GM19023 (cell line): ENCODE measurements around the gene RHOXF2.
"Not testable (repeated sequence)": the region's sequence is repeated elsewhere in the genome, so short reads cannot be mapped to it uniquely, and the experiment has no call there.

ENCODE experiments used
- ATAC-seq: cut with Tn5 transposase; IDR thresholded peaks from one replicate; pipeline ENCODE4 v1.9.1; 2021; ENCODE audit warnings: mild to moderate bottlenecking, moderate library complexity; ENCODE audit not compliant: unreplicated experiment

Gene RHOXF2, protein sequence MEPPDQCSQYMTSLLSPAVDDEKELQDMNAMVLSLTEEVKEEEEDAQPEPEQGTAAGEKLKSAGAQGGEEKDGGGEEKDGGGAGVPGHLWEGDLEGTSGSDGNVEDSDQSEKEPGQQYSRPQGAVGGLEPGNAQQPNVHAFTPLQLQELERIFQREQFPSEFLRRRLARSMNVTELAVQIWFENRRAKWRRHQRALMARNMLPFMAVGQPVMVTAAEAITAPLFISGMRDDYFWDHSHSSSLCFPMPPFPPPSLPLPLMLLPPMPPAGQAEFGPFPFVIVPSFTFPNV

DNA sequence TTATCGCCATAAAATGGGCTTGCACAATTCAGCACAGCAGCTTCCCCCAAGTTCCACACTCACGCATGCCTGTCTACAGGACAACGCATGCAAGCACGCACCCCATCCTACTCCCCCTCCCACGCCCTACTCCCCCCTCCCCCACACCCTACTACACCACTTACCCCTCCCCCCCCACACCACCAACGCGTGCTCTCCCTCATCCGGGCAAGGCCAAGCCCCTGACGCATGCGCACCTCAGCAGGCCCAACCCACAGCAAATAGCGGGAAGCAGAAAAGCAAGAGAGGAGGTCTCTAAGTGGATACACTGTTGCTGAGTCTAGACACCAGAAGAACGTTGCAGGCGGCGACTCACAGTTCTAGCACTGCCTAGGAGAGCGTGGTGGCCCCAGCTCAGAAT, at the start of gene RHOXF2:
Gene RHOXF2, plus strand, starts transcription at position 301 of the 400 bp plus-strand sequence. CDS start 138 bp downstream, outside the sequence.
- not testable (repeated sequence) for ATAC-seq

DNA sequence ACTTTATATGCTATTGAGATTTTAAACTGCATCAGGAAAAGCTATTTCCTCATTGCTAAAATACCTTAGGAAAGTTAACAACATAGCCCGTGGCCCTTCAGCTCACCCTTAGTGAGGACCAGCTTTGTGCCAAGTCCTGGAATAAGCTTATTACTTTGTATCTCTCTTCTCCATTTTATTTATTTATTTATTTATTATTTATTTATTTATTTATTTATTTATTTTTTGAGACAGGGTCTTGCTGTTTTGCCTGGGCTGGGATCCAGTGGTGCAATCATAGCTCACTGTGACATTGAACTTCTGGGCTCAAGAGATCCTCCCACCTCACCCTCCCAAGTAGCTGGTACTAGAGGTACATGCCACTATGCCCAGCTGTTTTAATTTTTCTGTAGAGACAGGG, 49.0 kb upstream of the RHOXF2 start:
- ATAC-seq: no peak

DNA sequence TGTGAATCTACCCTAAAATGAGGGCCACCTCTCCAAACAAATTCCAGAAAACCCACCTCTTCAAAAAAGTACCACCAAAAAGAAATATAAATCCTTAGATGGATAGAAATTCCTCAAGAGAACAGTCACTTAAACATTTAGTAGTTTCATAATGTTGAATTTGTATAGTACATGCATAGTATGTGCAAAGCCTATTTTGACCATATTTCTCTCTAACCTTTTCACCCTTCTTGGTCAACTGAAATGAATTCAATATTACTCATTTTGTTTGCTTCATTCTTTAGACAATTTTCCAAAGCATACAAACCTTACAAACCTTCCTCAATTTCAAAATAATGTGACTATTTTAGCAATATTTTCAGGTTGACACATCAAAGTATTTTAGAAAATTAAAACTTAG, 46.8 kb upstream of the RHOXF2 start:
- no peak for ATAC-seq

DNA sequence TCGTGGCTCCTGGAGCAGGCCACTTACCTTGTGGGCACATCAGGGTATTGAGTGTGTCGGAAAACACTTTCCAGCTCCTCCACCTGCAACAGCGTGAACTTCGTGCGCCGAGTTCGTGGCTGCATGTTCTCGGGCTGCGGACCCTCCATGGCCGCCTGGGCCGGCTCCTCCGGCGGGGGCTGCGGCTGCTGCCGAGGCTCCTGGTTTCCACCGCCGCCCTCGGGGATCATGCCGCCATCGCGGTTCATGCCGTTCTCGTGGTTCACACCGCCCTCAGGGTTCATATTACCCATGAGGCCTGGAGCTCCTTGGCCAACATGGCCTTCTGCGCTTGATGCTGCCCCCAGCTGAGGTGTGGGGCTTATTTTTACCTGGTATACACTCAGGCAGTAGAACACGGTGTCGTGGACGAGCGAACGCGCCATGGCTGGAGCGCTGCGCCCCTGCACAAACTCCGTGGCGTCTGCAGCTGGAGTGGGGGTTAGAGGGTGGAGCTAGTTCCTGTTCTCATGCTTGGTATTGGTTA, 42.9 kb upstream of the RHOXF2 start, which contains the start of gene RHOXF1:
Gene RHOXF1, minus strand, starts transcription at position 476 of the 526 bp plus-strand sequence. Its CDS starts 51 bp downstream, at position 425.
- no peak for ATAC-seq

DNA sequence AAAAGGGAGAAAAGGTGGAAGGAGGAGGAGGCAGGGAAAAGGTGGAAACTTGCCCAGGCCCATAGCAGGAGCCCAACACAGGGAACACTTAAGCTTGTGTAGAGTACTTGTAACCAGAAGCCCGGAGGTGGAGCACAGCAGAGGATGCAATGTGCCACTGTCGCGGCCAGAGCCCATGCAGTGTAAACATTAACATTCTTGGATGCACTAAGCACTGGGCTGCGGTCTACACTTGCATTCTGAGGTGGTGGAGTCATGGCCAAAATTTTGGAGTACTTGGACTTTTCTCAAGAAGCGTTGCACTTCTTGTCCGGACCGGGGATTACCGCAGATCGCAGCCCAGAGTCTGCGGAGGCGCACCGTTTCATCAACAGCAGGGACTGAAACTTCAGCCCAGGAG, 38.2 kb upstream of the RHOXF2 start:
- ATAC-seq: no peak

DNA sequence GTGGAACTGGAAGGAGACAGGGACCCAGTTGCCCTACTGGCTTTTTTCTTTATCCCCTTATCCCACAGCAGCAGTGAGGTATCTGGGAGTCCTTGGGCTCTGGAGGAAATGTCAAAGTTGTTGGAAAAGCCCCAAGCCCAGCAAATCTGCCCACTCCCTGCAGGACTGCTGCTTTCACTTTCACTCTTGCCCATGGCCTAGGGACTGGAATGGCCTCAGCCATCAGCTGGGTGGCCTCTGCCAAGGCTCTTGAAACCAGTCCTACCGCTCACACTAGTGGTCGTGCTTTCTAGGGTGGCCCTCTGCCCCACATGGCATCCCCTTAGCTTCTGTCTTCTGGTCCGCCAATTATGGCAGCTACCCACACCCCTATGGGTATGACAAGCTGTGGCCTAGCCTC, 33.0 kb upstream of the RHOXF2 start:
- ATAC-seq: no peak

DNA sequence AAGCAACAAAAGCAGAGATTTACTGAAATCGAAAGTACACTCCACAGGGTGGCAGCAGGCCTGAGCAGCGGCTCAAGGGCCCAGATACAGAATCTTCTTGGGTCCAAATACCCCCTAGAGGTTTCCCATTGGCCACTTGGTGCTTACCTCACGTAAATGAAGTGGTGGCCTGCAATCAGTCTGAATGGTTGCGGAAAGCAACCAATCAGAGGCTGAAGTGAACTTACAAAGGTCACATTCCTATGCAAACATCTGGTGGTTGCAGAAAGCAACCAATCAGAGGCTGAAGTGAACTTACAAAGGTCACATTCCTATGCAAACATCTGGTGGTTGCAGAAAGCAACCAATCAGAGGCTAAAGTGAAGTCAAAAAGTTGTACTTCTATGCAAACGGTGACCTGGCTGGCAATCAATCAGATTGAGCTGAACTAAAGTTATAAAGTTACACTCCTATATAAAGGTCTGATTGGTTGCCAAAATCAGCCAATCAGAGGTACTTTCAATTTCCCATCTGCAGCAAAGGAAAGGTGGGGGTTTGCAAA, 30.0 kb upstream of the RHOXF2 start:
- ATAC-seq: not testable (repeated sequence)

DNA sequence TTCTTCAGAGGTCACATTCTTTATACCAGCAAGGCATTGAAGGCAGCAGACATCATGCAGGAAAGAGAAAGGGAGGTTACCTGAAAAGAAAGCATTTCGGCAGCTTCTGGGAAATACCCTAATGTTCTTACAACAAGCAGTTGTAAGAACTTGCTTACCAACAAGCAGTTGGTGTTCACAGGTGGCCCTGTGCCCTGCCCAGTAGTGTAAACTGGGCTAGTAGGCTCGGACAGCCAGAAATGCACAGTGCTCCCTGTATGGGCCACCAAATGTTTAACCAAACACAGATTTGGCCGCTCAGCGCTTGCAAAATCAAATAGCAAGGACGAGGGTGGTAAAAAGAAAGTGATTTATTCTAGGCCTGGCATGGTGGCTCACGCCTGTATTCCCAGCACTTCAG, 22.3 kb upstream of the RHOXF2 start:
- no peak for ATAC-seq

DNA sequence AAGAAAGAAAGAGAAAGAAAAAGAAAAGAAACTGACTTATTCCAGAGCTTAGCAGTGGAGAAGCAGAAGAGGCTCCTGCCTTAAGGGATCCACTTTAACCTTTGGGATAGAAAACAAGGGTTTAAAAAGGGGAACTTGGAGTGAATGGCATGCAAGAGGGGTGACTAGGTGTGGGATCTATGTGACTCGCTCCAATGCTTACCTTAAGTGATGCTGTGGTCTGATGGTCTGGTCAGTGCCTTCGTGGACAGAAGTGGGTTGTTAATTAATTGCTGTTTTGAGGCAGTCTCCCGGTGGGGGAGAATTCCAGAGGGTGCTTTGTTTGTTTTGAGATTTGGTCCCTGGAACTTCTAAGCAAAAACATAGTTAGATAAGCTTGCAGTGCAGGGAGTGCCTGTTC, 21.6 kb upstream of the RHOXF2 start:
- no peak for ATAC-seq

DNA sequence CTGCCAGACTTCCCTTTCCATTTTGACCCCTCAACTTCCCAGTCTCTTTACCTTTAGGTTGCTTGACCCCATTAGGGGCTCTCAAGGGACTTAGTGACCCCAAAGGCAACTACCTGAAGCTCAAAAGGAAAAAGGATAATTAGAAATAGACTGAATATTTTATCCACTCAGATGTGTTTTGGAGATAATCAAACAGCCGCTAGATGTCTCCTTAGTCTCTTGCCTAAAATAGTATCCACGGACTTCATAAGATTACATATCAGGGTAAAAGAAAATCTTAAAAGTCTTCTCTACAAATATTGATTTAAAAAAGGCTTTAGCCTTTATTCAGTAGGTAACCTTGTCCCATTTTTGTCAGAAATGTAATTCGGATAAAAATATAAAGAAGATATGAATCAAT, 21.0 kb upstream of the RHOXF2 start:
- no peak for ATAC-seq

DNA sequence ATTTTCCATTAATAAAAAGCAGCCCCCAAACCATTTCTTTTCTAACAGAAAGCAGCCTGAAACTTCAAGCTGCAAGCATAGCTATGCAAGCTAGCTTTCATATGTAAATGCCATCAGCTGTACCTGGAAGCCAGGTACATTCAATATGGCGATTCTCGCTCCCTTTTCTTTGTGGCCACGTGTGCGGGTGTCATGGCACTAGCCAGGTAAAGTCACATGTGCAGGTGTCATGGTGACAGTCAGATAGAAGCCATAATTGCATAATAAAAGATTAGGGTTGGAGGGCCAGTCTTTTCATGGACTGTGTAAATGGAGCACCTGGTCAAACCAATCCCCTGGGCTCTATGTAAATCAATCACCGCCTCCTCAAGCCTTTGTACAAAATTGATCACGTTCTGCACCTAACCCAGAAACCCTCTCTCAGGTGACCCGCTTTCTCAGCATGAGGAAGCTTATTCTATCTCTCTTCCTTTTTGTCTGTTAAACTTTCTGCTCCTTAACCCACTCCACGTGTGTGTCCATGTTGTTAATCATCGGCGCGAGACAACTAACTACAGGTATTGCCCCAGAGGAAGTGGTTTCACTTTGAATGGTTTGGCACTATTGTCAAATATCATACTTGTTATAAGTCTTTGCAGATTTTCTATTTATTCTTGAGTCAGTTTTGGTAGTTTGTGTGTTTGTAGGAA, 18.0 kb upstream of the RHOXF2 start:
- no peak for ATAC-seq

DNA sequence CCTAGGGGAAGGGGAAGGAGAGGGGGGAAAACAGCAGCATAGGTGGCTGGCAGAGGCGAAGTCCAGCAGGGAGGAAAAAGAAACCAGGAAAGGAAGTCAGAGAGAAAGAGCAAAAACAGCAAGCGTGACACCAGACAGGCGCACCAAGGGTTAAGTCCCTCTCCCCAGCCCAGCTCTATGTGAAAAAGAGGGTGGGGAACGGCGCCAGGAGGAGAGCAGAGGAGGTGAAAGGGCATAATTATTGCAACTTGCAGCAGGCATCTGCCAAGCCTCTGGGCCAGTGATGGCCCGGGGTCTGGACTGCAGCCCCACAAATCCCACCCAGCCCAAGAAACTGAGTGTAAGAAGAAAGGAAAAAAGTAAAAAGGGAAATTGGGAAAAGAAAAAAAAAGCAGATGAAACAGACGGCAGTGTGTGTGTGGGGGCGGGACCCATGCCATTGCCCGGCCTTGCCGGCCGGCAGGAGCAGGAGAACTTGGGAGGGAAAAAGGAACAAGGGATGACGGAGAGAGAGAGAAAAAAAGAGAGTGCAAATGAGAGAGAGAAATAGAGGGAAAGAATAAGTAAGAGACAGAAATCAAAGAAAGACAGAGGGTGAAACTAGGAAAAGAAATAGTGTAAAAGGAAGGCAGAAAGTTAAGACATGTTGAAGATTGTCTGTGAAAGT, 14.1 kb upstream of the RHOXF2 start:
- ATAC-seq: no peak

DNA sequence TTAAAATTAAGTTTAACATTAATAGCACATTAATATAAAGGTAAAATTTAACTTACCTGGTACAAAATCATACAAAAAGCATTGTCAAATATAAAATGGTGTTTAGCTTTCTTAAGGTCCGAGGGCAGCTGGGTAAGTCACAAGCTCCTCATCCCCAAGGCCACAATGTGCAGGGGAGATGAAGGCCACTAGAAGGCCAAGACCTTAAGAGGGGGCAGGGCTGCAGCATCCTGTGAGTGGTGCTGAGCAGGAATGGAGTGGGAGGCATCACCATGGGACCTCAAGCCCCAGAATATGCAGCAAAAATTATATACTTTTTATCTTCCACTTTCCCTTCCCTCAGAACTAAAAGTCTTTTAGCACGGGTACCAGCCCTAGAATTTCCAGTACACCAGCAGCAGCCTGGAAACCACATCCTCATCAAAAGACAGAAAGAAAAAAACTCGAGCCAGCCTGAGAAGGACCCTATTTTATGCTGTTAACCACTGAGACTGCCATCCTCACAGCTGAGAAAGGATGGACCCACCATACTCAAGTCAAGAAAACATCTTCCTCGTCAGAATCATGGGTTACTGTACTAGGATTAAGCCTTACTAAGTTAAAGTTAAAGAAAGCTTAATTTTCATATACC, 13.0 kb upstream of the RHOXF2 start:
- ATAC-seq: no peak

DNA sequence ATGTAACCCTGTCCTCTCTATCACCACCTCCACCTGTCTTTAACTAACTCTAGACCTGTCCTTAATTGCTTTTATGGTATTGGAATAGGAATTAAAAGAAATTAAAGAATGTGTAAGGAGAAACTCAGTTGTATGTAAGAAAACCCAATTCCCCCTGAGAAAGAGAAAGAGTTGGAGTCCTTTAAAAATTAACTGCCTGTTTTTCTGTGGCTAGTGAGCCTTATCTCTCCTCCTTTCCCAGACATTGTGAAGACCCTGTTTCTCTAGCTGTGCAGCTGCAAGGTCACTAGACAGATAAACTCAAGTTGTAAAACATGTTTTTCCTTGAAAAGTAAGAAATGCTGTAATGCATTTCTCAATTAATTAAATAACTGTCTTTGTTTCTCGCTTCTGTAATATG, 12.1 kb upstream of the RHOXF2 start:
- ATAC-seq: not testable (repeated sequence)

DNA sequence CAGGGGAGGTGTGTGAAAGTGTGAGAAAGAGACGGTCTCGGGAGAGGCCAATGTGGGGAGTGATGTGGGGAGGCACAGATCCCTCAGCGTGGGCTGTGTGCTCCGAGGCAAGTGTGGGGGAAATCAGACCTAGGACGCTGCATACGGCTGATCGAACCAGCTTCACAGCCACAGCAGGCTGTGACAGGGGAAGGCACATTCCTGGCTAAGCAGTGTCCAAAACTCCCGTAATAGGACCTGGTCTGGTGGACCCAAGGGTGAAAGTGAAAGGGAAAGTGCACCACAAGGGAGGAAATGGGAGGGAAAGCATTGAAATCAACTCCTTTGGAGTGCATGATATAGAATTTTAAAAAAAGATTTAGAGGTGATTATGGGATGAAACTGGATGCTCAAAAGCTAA, 10.9 kb upstream of the RHOXF2 start:
- ATAC-seq: no peak

DNA sequence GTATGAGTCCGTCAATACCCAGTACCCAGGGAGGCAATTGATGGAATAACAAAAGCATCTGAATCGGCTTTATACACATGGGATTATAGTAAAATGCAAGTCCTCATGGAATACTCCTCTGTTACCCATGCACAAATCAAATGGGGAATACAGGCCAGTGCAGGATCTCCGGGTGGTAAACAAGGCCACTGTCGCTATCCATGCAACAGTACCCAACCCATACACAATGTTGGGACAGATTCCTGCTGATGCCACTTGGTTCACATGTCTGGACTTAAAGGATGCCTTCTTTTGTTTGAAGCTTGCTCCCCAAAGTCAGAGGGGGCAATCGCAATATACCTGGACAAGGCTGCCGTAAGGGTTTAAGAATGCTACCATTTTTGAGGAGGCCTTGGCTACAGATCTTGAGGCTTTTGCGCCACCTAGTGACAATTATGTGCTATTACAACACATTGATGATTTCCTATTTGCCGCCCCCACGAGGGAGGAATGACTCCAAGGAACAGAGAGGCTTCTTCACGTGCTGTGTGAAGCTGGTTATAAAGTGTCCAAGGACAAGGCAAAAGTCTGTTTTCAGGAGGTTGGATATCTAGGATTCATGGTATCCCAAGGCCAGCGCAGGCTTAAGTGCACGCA, 8.2 kb upstream of the RHOXF2 start:
- not testable (repeated sequence) for ATAC-seq

DNA sequence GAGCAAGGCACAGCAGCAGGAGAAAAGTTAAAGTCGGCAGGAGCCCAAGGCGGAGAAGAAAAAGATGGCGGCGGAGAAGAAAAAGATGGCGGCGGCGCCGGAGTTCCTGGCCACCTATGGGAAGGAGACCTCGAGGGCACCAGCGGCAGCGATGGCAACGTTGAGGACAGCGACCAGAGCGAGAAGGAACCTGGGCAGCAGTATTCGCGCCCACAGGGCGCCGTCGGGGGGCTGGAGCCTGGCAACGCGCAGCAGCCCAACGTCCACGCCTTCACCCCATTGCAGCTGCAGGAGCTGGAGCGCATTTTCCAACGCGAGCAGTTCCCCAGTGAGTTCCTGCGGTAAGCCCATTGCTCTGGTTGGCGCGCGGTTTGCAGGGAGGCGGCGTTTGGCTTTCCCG, 673 bp downstream of the RHOXF2 start:
- not testable (repeated sequence) for ATAC-seq

DNA sequence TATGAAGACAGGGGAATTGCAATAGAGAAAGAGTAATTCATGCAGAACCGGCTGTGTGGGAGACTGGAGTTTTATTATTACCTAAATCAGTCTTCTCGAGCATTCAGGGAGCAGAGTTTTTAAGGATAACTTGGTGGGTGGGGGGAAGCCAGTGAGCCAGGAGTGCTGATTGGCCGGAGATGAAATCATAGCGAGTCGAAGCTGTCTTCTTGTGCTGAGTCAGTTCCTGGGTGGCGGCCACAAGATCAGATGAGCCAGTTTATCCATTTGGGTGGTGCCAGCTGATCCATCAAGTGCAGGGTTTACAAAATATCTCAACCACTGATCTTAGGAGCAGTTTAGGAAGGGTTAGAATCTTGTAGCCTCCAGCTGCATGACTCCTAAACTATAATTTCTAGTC, 34.8 kb downstream of the RHOXF2 start:
- not testable (repeated sequence) for ATAC-seq

DNA sequence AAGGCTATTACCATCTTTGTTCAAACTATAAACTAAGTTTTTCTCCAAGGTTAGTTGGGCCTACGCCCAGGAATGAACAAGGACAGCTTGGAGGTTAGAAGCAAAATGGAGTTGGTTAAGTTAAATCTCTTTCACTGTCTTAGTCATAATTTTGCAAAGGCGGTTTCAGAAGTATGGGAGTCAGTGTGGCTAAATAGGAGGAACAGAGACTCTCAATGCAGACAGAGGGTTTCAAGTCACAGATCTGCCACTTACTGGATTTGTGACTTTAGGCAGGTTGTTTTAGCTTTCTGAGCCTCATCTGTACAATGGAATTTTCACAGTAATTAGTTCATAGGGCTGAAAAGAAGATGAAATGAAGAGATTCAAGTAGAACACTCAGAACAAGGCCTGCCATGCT, 35.3 kb downstream of the RHOXF2 start:
- ATAC-seq: peak; percentile 80

DNA sequence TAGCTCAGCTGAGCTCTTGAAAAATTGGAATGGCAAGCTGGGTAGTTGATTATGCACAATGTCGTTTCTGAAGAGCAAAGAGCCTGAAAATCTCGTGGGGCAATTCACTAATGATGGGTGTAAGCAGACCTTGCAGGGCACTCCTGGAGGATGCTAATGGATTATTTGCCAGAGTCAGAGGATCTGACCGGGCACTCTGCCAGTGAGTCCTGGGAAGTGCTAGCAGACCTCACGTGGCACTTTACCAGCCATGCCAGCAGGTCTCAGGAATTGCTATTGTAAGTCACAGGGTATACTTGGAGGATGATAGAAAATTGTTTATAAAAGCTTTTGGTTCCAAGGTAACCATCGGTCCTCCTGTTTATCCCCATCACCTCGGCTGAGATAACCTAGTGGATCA, 37.4 kb downstream of the RHOXF2 start:
- ATAC-seq: not testable (repeated sequence)
